HG02798 (cell line): ENCODE data around the gene TRPM4.
"Not testable (repeated sequence)": the region's sequence is repeated elsewhere in the genome, so short reads cannot be mapped to it uniquely, and the experiment has no call there.

ENCODE experiments used
- ATAC-seq: cut with Tn5 transposase; IDR thresholded peaks from one replicate; pipeline ENCODE4 v1.9.1; 2021; ENCODE audit warnings: mild to moderate bottlenecking; ENCODE audit not compliant: unreplicated experiment, poor library complexity

TRPM4 gene

GRCh38 chr19:49222528-49222927 lies 64.9 kb downstream of the TRPM4 start:
- no peak for ATAC-seq

GRCh38 chr19:49223472-49223871 lies 65.9 kb downstream of the TRPM4 start:
- ATAC-seq, result no peak

- not testable (repeated sequence) for ATAC-seq
Measured at GRCh38 chr19:49224441-49224840, 66.8 kb downstream of the TRPM4 start.

GRCh38 chr19:49224879-49225278 lies 67.3 kb downstream of the TRPM4 start:
- ATAC-seq, result no peak

GRCh38 chr19:49229416-49229815 lies 71.8 kb downstream of the TRPM4 start:
- ATAC-seq, result no peak

GRCh38 chr19:49231389-49231788 lies 73.8 kb downstream of the TRPM4 start:
- ATAC-seq, result no peak

- ATAC-seq, result no peak
Measured at GRCh38 chr19:49231804-49232203, 74.2 kb downstream of the TRPM4 start.

GRCh38 chr19:49233163-49233562 lies 75.6 kb downstream of the TRPM4 start:
- ATAC-seq, result no peak

GRCh38 chr19:49241769-49242168 lies 84.2 kb downstream of the TRPM4 start:
- no peak for ATAC-seq

- no peak for ATAC-seq
Measured at GRCh38 chr19:49243129-49243528, 85.5 kb downstream of the TRPM4 start.

GRCh38 chr19:49243726-49244125 lies 86.1 kb downstream of the TRPM4 start:
- ATAC-seq, result no peak

- no peak for ATAC-seq
Measured at GRCh38 chr19:49244256-49244655, 86.7 kb downstream of the TRPM4 start.

GRCh38 chr19:49247676-49248075 lies 90.1 kb downstream of the TRPM4 start:
- ATAC-seq, result no peak

- ATAC-seq, result no peak
Measured at GRCh38 chr19:49249933-49250332, 92.3 kb downstream of the TRPM4 start.

GRCh38 chr19:49255674-49256073 lies 98.1 kb downstream of the TRPM4 start:
- ATAC-seq, result no peak

GRCh38 chr19:49256691-49257090 lies 99.1 kb downstream of the TRPM4 start:
- no peak for ATAC-seq
